Calu3 (cell line): ENCODE data around the gene POLN. TPM values are rescaled to one million over a fixed set of nuclear protein-coding genes. Genes with fewer than 3 reads are reported as not detected.

Experiments used
- BruUV-seq: library from RNA; stranded (reverse); fragments of 400-500 nt; replicated peaks from 2 replicates; lab custom pipeline; 2021; lab: Mats Ljungman, UMichigan
- CTCF ChIA-PET: fragments of 300-600 bp; sonication (Branson Sonifier 250); formaldehyde crosslinking; loops from one replicate; lab custom pipeline; 2022; ENCODE audit warnings: antibody characterized with exemption; lab: Charles Lee
- DNase-seq: peaks from one replicate; pipeline ENCODE4 v3.0.0; 2022
- H3K27ac Mint-ChIP-seq: one replicate; pipeline ENCODE4 v1.8.0; 2022; ENCODE audit warnings: mixed read lengths; ENCODE audit not compliant: unreplicated experiment
- H3K27me3 Mint-ChIP-seq: one replicate; pipeline ENCODE4 v1.8.0; 2022; ENCODE audit warnings: mixed read lengths; ENCODE audit not compliant: unreplicated experiment
- H3K36me3 Mint-ChIP-seq: one replicate; pipeline ENCODE4 v1.8.0; 2022; ENCODE audit warnings: mild to moderate bottlenecking, moderate library complexity, mixed read lengths; ENCODE audit not compliant: insufficient read depth, unreplicated experiment
- H3K4me1 Mint-ChIP-seq: one replicate; pipeline ENCODE4 v1.8.0; 2022; ENCODE audit warnings: mild to moderate bottlenecking, low read depth, mixed read lengths; ENCODE audit not compliant: unreplicated experiment
- H3K4me3 Mint-ChIP-seq: one replicate; pipeline ENCODE4 v1.8.0; 2022; ENCODE audit warnings: mild to moderate bottlenecking, low read depth, moderate library complexity, mixed read lengths; ENCODE audit not compliant: unreplicated experiment
- H3K9me3 Mint-ChIP-seq: one replicate; pipeline ENCODE4 v1.8.0; 2022; ENCODE audit warnings: low read depth, mixed read lengths; ENCODE audit not compliant: unreplicated experiment
- intact Hi-C: fragments of 100-400 bp; cut with micrococcal nuclease; formaldehyde crosslinking; loops from one replicate; pipeline ENCODE4 v1.10.0; 2022; ENCODE audit not compliant: unreplicated experiment
- total RNA-seq: library from RNA; stranded (reverse); gene quantifications from 2 replicates; pipeline ENCODE4 v1.2.3, GENCODE V29; 2022
- TF ChIP-seq, protein P1 (sequence below): fragments of 200-600 bp; IDR thresholded peaks from one replicate; pipeline ENCODE4 v1.8.0; 2022; ENCODE audit warnings: antibody characterized with exemption; ENCODE audit not compliant: unreplicated experiment

POLN gene
- total RNA-seq, 1 experiment from 2014 or later, result 4.1 TPM

DNA sequence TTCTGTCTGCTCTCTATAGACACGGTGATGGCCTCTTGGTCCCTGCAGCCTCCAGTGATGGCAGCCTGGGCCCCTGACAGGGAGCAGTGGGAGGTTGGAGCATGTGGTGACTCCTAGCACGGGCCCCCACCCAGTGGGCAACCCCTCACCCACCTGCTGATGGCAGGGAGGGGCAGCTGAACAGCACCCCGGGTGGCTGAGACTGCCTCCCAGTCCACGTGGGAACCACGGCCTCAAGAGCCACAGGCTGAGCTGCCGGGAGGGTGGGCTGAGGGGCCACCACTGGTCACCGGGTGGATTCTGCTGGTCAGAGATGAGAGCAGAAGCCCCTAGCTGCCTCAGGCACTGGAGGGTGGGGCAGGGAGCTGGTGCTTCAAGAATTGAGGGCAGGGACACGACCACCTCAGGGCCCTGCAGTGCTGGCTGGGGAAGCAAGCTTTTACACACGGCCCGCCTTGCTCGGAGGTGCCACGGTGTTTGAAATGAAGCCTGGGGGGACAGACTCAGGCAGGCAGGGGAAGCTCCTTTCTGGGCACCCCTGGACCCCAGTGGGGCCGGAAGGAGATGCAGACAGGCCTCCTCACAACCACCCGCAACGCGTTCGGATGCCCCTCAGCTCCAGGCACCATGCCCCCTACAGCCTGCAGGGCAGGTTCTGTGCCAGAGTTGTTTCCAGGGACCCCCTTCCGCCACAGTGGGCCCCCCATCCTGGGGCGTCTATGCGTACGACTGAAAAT, 6.3 kb upstream of the POLN start:
- CTCF ChIA-PET, result no interaction called here
- H3K27ac Mint-ChIP-seq, result no peak overlapping the region
- BruUV-seq, result no TSS peak
- peaks cover 9% of the 10 kb centered on the region for H3K4me1 Mint-ChIP-seq
- intact Hi-C loops, result no loop called here
- TF ChIP-seq, protein P1, sequence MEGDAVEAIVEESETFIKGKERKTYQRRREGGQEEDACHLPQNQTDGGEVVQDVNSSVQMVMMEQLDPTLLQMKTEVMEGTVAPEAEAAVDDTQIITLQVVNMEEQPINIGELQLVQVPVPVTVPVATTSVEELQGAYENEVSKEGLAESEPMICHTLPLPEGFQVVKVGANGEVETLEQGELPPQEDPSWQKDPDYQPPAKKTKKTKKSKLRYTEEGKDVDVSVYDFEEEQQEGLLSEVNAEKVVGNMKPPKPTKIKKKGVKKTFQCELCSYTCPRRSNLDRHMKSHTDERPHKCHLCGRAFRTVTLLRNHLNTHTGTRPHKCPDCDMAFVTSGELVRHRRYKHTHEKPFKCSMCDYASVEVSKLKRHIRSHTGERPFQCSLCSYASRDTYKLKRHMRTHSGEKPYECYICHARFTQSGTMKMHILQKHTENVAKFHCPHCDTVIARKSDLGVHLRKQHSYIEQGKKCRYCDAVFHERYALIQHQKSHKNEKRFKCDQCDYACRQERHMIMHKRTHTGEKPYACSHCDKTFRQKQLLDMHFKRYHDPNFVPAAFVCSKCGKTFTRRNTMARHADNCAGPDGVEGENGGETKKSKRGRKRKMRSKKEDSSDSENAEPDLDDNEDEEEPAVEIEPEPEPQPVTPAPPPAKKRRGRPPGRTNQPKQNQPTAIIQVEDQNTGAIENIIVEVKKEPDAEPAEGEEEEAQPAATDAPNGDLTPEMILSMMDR, result no peak
- H3K9me3 Mint-ChIP-seq, result no peaks in the 10 kb centered on the region
- no peak for DNase-seq
- H3K36me3 Mint-ChIP-seq, result peaks cover 7% of the 10 kb centered on the region
- H3K27me3 Mint-ChIP-seq, result peaks cover 13% of the 10 kb centered on the region
- H3K4me3 Mint-ChIP-seq, result no peak overlapping the region

DNA sequence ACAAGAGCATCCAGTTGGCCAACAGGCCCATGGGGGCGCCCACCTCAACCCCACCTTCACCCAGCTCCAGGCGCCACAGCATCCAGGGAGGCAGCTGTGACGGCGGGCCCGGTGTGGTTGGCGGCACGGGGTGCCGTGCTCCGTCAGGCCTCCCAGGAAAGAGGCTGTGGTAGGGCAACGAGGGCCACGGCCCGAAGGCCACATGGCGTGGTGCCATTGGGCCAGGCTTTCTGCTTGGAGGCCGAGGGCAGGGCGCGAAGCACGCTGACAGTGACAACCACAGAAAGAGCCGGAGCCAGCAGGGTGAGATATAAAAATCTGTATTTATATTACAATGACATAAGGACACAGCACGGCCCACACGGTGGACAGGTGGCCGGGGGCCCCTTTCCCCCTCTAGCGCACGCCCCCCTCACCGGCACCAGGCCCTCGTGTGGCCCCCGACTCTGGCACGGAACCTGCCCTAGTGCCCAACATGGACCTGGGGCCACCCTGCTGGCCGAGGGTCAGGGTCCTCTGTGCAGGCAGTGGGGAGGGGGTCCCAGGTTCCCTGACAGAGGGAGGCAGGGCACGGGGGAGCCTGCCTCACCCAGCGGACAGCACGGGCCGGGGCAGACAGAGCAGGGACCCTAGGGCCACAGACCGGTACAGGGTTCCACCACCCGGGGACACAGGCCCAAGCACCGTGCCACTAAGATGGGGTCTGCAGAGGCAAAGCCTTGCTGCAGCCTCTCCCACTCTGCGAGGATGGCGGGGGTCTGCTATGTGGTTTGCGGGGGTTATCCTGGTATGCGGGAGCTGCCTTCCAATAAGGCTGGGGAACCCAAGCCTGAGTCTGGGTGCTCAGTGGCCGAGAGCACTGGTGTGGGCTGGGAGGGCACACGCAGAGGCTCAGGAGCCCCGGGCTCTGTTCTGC, 5.5 kb upstream of the POLN start:
- CTCF ChIA-PET, result no interaction called here
- intact Hi-C loops, result no loop called here
- Mint-ChIP-seq H3K4me1 (peaks cover 9% of the 10 kb centered on the region), H3K36me3 (peaks cover 7% of the 10 kb centered on the region), H3K27me3 (peaks cover 14% of the 10 kb centered on the region), H3K27ac (no peak overlapping the region), H3K9me3 (no peaks in the 10 kb centered on the region), H3K4me3 (no peak overlapping the region)
- BruUV-seq, result no TSS peak
- DNase-seq, result no peak
- TF ChIP-seq, protein P1, result no peak

DNA sequence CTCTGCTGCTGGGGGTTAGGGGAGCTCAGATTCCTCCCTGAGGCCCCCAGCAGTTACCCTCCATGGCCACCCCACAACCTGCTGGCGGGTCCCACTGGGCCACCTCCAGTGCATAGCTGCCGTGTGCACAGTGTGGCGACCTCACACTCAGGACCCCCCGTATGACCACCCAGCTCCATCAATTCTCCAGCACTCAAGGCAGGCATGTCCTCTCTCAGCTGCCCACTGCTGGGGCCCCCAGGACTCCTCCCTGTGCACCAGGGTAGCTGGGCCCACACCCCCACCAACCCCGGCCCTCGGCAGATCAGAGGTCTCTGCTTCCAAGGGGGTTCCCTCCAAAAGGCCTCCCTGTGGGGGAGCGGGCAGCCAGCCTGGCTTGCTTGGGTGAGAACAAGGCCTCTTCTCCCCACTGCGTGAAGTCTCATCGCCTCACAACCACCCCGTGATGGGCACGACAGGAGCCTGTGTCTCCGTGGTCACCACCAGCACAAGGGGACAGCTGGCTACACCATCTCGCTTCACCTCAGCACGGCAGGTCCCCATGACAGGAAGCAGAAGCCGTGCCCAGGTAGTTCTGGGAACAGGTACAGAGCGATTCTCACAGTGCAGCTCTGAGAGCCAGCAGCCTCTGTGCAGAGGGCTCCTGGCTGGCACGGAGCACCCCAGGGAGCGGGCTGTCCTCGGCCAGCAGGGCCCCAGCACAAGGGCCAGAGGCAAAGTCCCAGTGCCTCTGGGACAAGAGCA, 4.6 kb upstream of the POLN start:
- H3K27ac Mint-ChIP-seq, result no peak overlapping the region
- H3K9me3 Mint-ChIP-seq, result no peaks in the 10 kb centered on the region
- no peak for DNase-seq
- H3K4me3 Mint-ChIP-seq, result no peak overlapping the region
- BruUV-seq, result no TSS peak
- CTCF ChIA-PET, result no interaction called here
- TF ChIP-seq, protein P1, result no peak
- H3K36me3 Mint-ChIP-seq, result peaks cover 14% of the 10 kb centered on the region
- intact Hi-C loops, result no loop called here
- H3K4me1 Mint-ChIP-seq, result peaks cover 9% of the 10 kb centered on the region
- peaks cover 14% of the 10 kb centered on the region for H3K27me3 Mint-ChIP-seq

DNA sequence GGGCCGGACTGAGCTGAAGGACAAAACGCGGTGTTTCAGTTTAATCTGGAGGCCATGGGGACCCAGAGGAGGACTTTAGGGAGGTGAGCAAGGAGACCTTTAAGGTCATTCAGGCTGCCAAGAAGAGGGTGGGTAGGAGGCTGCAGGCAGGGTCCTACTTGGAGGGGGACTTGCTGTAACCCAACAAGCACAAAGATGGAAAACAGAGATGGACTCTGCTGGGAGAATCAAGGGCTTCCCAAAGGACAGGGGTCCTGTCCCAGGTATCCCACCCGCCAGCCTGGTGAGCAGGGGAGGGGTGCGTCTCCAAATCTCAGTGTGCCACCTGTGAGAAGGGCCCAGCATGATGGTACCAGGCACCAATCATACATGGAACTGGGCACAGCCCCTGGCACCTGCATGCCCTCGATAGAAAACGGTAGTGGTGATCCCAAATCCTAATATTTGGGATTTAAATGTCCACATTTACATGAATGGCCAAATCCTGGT, 3.9 kb upstream of the POLN start:
- intact Hi-C loops, result no loop called here
- no TSS peak for BruUV-seq
- H3K27ac Mint-ChIP-seq, result no peak overlapping the region
- TF ChIP-seq, protein P1, result no peak
- H3K27me3 Mint-ChIP-seq, result peaks cover 14% of the 10 kb centered on the region
- CTCF ChIA-PET, result no interaction called here
- peaks cover 21% of the 10 kb centered on the region for H3K36me3 Mint-ChIP-seq
- no peak for DNase-seq
- no peaks in the 10 kb centered on the region for H3K9me3 Mint-ChIP-seq
- no peak overlapping the region for H3K4me3 Mint-ChIP-seq
- peaks cover 11% of the 10 kb centered on the region for H3K4me1 Mint-ChIP-seq
